WTC11 (cell line): ENCODE data around the gene WLS. TPM values are rescaled to one million over a fixed set of nuclear protein-coding genes. Genes with fewer than 3 reads are reported as not detected.

Source experiments
- ATAC-seq: fragments of 200-7000 bp; cut with Tn5 transposase; 2 replicates; pipeline ENCODE4 v1.10.0; 2021; ENCODE audit warnings: mild to moderate bottlenecking, moderate library complexity
- CTCF ChIA-PET: fragments of 300-600 bp; sonication (Branson Sonifier 250); formaldehyde crosslinking; loops from one replicate; lab custom pipeline; 2021; ENCODE audit warnings: antibody characterized with exemption; lab: Charles Lee
- POLR2A ChIA-PET: fragments of 350-600 bp; sonication (Branson Sonifier 250); formaldehyde crosslinking; loops from one replicate; lab custom pipeline; 2021; ENCODE audit warnings: antibody characterized with exemption; lab: Charles Lee
- DNase-seq: peaks from one replicate; pipeline ENCODE4 v3.0.0; 2021; ENCODE audit warnings: low spot score
- H3K27ac Mint-ChIP-seq: 2 replicates; pipeline ENCODE4 v1.8.0; 2021; ENCODE audit warnings: mixed read lengths
- H3K27me3 Mint-ChIP-seq: 2 replicates; pipeline ENCODE4 v1.8.0; 2021; ENCODE audit warnings: low read depth, mild to moderate bottlenecking, moderate library complexity, mixed read lengths
- H3K36me3 Mint-ChIP-seq: 2 replicates; pipeline ENCODE4 v1.8.0; 2021; ENCODE audit warnings: mixed read lengths
- H3K4me1 Mint-ChIP-seq: 2 replicates; pipeline ENCODE4 v1.8.0; 2022; ENCODE audit warnings: mixed read lengths
- H3K4me3 Mint-ChIP-seq: 2 replicates; pipeline ENCODE4 v1.8.0; 2021; ENCODE audit warnings: mild to moderate bottlenecking, moderate library complexity, mixed read lengths
- H3K9me3 Mint-ChIP-seq: 2 replicates; pipeline ENCODE4 v1.8.0; 2021; ENCODE audit warnings: mixed read lengths
- HMGA2 ChIP-seq: fragments of 250-450 bp; sonication (Bioruptor Pico); IDR thresholded peaks from 2 replicates; pipeline ENCODE4 v1.4.0; 2021; ENCODE audit warnings: mild to moderate bottlenecking, moderate library complexity
- IRF2 ChIP-seq: sonication (generic); formaldehyde crosslinking; IDR thresholded peaks from 2 replicates; pipeline ENCODE4 v1.8.0; 2022; ENCODE audit warnings: low read depth, missing genetic modification reagents, borderline replicate concordance
- NR1H2 ChIP-seq: sonication (generic); formaldehyde crosslinking; IDR thresholded peaks from 2 replicates; pipeline ENCODE4 v1.9.0; 2021; ENCODE audit warnings: mild to moderate bottlenecking, moderate library complexity, missing genetic modification reagents
- ZNF121 ChIP-seq: sonication (generic); formaldehyde crosslinking; IDR thresholded peaks from 2 replicates; pipeline ENCODE4 v1.8.0; 2023; ENCODE audit warnings: missing genetic modification reagents
- ZNF263 ChIP-seq: sonication (generic); formaldehyde crosslinking; IDR thresholded peaks from 2 replicates; pipeline ENCODE4 v1.8.1; 2022; ENCODE audit warnings: low read depth, mild to moderate bottlenecking, moderate library complexity, missing genetic modification reagents
- total RNA-seq: library from RNA; stranded (reverse); gene quantifications from 3 replicates; pipeline ENCODE4 v1.2.3, GENCODE V29; 2021
- TF ChIP-seq, protein P1 (sequence below): sonication (generic); formaldehyde crosslinking; IDR thresholded peaks from 2 replicates; pipeline ENCODE4 v1.8.0; 2022; ENCODE audit warnings: mild to moderate bottlenecking, missing genetic modification reagents
- TF ChIP-seq, protein P2 (sequence below): sonication (generic); formaldehyde crosslinking; IDR thresholded peaks from 2 replicates; pipeline ENCODE4 v1.8.0; 2023; ENCODE audit warnings: mild to moderate bottlenecking, missing genetic modification reagents
- TF ChIP-seq, protein P3 (sequence below): sonication (generic); formaldehyde crosslinking; IDR thresholded peaks from 2 replicates; pipeline ENCODE4 v1.8.0; 2022; ENCODE audit warnings: missing genetic modification reagents
- TF ChIP-seq, protein P4 (sequence below): fragments of 250-450 bp; sonication (Bioruptor Pico); IDR thresholded peaks from 2 replicates; pipeline ENCODE4 v1.9.0; 2021; ENCODE audit warnings: mild to moderate bottlenecking
- TF ChIP-seq, protein P5 (sequence below): sonication (generic); formaldehyde crosslinking; IDR thresholded peaks from 2 replicates; pipeline ENCODE4 v1.8.0; 2023; ENCODE audit warnings: missing genetic modification reagents, mild to moderate bottlenecking, borderline replicate concordance

Gene WLS
- total RNA-seq, 1 experiment from 2014 or later = 4.5 TPM

DNA sequence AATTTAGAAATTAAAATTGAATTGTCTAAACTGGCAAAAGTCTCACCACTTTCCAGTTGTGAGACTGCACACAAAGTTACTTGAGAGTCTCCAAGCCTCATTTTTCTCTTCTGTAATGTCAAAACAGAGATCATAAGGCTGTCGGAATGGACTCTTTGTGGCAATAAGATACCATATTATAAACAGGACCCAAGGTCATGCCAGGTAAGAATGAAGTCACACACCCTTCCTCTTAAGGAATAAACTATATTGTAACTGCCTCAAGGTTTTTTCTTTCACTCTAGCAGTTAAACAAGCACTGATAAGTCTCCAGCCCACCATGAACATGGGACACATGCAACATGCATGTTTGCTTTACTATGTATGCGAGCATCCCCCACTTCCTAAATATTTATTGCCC, 131.8 kb downstream of the WLS start:
- ATAC-seq = no peak
- H3K27me3 Mint-ChIP-seq = no peaks in the 10 kb centered on the region
- POLR2A ChIA-PET = no interaction called here
- H3K36me3 Mint-ChIP-seq = no peaks in the 10 kb centered on the region
- TF ChIP-seq IRF2 (CRISPR knock-in tag) = no peak
- TF ChIP-seq, protein P1, sequence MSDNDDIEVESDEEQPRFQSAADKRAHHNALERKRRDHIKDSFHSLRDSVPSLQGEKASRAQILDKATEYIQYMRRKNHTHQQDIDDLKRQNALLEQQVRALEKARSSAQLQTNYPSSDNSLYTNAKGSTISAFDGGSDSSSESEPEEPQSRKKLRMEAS = no peak
- TF ChIP-seq, protein P2, sequence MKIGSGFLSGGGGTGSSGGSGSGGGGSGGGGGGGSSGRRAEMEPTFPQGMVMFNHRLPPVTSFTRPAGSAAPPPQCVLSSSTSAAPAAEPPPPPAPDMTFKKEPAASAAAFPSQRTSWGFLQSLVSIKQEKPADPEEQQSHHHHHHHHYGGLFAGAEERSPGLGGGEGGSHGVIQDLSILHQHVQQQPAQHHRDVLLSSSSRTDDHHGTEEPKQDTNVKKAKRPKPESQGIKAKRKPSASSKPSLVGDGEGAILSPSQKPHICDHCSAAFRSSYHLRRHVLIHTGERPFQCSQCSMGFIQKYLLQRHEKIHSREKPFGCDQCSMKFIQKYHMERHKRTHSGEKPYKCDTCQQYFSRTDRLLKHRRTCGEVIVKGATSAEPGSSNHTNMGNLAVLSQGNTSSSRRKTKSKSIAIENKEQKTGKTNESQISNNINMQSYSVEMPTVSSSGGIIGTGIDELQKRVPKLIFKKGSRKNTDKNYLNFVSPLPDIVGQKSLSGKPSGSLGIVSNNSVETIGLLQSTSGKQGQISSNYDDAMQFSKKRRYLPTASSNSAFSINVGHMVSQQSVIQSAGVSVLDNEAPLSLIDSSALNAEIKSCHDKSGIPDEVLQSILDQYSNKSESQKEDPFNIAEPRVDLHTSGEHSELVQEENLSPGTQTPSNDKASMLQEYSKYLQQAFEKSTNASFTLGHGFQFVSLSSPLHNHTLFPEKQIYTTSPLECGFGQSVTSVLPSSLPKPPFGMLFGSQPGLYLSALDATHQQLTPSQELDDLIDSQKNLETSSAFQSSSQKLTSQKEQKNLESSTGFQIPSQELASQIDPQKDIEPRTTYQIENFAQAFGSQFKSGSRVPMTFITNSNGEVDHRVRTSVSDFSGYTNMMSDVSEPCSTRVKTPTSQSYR (CRISPR knock-in tag) = no peak
- TF ChIP-seq HMGA2 = no peak
- TF ChIP-seq, protein P3, sequence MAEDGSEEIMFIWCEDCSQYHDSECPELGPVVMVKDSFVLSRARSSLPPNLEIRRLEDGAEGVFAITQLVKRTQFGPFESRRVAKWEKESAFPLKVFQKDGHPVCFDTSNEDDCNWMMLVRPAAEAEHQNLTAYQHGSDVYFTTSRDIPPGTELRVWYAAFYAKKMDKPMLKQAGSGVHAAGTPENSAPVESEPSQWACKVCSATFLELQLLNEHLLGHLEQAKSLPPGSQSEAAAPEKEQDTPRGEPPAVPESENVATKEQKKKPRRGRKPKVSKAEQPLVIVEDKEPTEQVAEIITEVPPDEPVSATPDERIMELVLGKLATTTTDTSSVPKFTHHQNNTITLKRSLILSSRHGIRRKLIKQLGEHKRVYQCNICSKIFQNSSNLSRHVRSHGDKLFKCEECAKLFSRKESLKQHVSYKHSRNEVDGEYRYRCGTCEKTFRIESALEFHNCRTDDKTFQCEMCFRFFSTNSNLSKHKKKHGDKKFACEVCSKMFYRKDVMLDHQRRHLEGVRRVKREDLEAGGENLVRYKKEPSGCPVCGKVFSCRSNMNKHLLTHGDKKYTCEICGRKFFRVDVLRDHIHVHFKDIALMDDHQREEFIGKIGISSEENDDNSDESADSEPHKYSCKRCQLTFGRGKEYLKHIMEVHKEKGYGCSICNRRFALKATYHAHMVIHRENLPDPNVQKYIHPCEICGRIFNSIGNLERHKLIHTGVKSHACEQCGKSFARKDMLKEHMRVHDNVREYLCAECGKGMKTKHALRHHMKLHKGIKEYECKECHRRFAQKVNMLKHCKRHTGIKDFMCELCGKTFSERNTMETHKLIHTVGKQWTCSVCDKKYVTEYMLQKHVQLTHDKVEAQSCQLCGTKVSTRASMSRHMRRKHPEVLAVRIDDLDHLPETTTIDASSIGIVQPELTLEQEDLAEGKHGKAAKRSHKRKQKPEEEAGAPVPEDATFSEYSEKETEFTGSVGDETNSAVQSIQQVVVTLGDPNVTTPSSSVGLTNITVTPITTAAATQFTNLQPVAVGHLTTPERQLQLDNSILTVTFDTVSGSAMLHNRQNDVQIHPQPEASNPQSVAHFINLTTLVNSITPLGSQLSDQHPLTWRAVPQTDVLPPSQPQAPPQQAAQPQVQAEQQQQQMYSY = no peak
- no peak for TF ChIP-seq ZNF121 (CRISPR knock-in tag)
- no peaks in the 10 kb centered on the region for H3K9me3 Mint-ChIP-seq
- CTCF ChIA-PET = interaction anchor here (0.6 to 2.0 kb wide), 3 partner anchors 52 to 247 kb away, joined by 3 to 6 read pairs (median 4); no protein-coding TSS in a partner anchor
- H3K4me1 Mint-ChIP-seq = peaks cover 8% of the 10 kb centered on the region; the same call in 1 of the 2 replicates
- H3K27ac Mint-ChIP-seq = no peak overlapping the region
- no peak for DNase-seq
- no peak overlapping the region for H3K4me3 Mint-ChIP-seq

DNA sequence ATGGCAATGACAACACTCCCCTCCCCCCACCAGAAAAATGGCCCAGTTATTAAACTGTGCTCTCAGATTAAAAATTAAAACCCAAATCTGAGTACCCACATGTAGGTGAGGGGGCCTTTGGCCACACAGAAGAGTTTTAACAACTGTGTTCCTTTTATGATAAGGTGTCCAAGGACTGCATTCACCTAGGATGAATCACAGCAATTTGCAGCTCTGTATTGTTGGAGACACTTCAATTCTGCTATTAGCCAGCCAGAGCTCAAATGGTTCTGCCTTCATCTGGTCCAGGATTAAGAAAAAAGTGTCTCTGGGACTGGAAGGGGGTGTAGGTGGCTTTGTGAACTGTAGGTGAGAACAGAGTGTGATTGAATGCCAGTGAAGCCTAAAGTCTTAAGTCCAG, 138.6 kb downstream of the WLS start:
- no peak for DNase-seq
- peaks cover 3% of the 10 kb centered on the region; the same call in 1 of the 2 replicates for H3K9me3 Mint-ChIP-seq
- ChIA-PET POLR2A (no interaction called here), CTCF (interaction anchor here (1.1 to 1.8 kb wide), 2 partner anchors 240 to 249 kb away, joined by 3 to 4 read pairs; no protein-coding TSS in a partner anchor)
- no peak overlapping the region for H3K27ac Mint-ChIP-seq
- no peak overlapping the region for H3K4me3 Mint-ChIP-seq
- TF ChIP-seq HMGA2 (no peak), NR1H2 (CRISPR knock-in tag) (no peak), ZNF263 (no peak)
- TF ChIP-seq, protein P4, sequence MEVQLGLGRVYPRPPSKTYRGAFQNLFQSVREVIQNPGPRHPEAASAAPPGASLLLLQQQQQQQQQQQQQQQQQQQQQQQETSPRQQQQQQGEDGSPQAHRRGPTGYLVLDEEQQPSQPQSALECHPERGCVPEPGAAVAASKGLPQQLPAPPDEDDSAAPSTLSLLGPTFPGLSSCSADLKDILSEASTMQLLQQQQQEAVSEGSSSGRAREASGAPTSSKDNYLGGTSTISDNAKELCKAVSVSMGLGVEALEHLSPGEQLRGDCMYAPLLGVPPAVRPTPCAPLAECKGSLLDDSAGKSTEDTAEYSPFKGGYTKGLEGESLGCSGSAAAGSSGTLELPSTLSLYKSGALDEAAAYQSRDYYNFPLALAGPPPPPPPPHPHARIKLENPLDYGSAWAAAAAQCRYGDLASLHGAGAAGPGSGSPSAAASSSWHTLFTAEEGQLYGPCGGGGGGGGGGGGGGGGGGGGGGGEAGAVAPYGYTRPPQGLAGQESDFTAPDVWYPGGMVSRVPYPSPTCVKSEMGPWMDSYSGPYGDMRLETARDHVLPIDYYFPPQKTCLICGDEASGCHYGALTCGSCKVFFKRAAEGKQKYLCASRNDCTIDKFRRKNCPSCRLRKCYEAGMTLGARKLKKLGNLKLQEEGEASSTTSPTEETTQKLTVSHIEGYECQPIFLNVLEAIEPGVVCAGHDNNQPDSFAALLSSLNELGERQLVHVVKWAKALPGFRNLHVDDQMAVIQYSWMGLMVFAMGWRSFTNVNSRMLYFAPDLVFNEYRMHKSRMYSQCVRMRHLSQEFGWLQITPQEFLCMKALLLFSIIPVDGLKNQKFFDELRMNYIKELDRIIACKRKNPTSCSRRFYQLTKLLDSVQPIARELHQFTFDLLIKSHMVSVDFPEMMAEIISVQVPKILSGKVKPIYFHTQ (CRISPR knock-in tag) = no peak
- TF ChIP-seq, protein P5, sequence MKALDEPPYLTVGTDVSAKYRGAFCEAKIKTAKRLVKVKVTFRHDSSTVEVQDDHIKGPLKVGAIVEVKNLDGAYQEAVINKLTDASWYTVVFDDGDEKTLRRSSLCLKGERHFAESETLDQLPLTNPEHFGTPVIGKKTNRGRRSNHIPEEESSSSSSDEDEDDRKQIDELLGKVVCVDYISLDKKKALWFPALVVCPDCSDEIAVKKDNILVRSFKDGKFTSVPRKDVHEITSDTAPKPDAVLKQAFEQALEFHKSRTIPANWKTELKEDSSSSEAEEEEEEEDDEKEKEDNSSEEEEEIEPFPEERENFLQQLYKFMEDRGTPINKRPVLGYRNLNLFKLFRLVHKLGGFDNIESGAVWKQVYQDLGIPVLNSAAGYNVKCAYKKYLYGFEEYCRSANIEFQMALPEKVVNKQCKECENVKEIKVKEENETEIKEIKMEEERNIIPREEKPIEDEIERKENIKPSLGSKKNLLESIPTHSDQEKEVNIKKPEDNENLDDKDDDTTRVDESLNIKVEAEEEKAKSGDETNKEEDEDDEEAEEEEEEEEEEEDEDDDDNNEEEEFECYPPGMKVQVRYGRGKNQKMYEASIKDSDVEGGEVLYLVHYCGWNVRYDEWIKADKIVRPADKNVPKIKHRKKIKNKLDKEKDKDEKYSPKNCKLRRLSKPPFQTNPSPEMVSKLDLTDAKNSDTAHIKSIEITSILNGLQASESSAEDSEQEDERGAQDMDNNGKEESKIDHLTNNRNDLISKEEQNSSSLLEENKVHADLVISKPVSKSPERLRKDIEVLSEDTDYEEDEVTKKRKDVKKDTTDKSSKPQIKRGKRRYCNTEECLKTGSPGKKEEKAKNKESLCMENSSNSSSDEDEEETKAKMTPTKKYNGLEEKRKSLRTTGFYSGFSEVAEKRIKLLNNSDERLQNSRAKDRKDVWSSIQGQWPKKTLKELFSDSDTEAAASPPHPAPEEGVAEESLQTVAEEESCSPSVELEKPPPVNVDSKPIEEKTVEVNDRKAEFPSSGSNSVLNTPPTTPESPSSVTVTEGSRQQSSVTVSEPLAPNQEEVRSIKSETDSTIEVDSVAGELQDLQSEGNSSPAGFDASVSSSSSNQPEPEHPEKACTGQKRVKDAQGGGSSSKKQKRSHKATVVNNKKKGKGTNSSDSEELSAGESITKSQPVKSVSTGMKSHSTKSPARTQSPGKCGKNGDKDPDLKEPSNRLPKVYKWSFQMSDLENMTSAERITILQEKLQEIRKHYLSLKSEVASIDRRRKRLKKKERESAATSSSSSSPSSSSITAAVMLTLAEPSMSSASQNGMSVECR (CRISPR knock-in tag) = no peak
- H3K36me3 Mint-ChIP-seq = no peaks in the 10 kb centered on the region
- no peak for ATAC-seq
- H3K27me3 Mint-ChIP-seq = no peaks in the 10 kb centered on the region; the same call in 1 of the 2 replicates
- H3K4me1 Mint-ChIP-seq = no peaks in the 10 kb centered on the region
